Measurements from ENCODE around the gene OLFM4. TPM values are rescaled to one million over a fixed set of nuclear protein-coding genes. Genes with fewer than 3 reads are reported as not detected.
"Not testable (repeated sequence)": the region's sequence is repeated elsewhere in the genome, so short reads cannot be mapped to it uniquely, and the experiment has no call there.

OLFM4 gene
- total RNA-seq, 2 experiments from 2014 or later, result not detected

DNA sequence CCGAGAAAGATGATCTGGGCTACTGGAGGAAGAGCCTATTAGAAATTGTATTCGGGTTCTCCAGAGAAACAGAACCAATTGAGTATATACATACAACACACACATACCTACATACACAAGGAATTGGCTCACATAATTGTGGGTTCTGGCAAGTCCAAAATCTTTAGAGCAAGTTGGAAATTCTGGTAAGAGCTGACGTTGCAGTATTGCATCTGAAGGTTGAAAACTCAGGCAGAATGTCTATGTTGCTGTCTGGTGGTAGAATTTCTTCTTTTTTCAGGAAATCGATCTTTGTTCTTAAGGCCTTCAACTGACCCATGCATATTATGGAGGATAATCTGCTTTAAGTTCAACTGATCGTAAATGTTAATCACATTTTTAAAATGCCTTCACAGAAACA is 15.5 kb upstream of the OLFM4 start:
- no peak for DNase-seq
- POLR2A ChIA-PET, result no interaction called here
- Histone ChIP-seq H3K36me3 (ENCODE audit: insufficient read depth, low read length) (no peaks in the 10 kb centered on the region), H3K9me3 (ENCODE audit: control insufficient read depth in 1 of 2, insufficient read depth in 1 of 2, low read length in 2 of 2) (peaks cover 0 to 5% of the 10 kb centered on the region in 2 experiments), H3K4me1 (ENCODE audit: insufficient read depth, low read length) (no peaks in the 10 kb centered on the region), H3K27me3 (ENCODE audit: control insufficient read depth in 1 of 2, insufficient read depth in 2 of 2, low read length in 2 of 2) (peaks cover 0 to 3% of the 10 kb centered on the region in 2 experiments), H3K4me3 (ENCODE audit: low read length) (no peak overlapping the region), H3K27ac (ENCODE audit: low read depth in 1 of 2, low read length in 2 of 2) (no peak overlapping the region)
- CTCF ChIA-PET, result no interaction called here
- Mint-ChIP-seq H3K27ac (no peak overlapping the region), H3K4me1 (ENCODE audit: low read depth) (no peaks in the 10 kb centered on the region), H3K9me3 (no peaks in the 10 kb centered on the region), H3K4me3 (no peak overlapping the region), H3K27me3 (peaks cover 25% of the 10 kb centered on the region), H3K36me3 (ENCODE audit: low read depth) (no peaks in the 10 kb centered on the region)
- TF ChIP-seq, protein P1, sequence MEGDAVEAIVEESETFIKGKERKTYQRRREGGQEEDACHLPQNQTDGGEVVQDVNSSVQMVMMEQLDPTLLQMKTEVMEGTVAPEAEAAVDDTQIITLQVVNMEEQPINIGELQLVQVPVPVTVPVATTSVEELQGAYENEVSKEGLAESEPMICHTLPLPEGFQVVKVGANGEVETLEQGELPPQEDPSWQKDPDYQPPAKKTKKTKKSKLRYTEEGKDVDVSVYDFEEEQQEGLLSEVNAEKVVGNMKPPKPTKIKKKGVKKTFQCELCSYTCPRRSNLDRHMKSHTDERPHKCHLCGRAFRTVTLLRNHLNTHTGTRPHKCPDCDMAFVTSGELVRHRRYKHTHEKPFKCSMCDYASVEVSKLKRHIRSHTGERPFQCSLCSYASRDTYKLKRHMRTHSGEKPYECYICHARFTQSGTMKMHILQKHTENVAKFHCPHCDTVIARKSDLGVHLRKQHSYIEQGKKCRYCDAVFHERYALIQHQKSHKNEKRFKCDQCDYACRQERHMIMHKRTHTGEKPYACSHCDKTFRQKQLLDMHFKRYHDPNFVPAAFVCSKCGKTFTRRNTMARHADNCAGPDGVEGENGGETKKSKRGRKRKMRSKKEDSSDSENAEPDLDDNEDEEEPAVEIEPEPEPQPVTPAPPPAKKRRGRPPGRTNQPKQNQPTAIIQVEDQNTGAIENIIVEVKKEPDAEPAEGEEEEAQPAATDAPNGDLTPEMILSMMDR (IDR thresholded peaks at IDR 0.05), result no peak
- no peak for ATAC-seq (ENCODE audit: poor library complexity)
- intact Hi-C loops (cut with DNase I, micrococcal nuclease), result no loop called here

DNA sequence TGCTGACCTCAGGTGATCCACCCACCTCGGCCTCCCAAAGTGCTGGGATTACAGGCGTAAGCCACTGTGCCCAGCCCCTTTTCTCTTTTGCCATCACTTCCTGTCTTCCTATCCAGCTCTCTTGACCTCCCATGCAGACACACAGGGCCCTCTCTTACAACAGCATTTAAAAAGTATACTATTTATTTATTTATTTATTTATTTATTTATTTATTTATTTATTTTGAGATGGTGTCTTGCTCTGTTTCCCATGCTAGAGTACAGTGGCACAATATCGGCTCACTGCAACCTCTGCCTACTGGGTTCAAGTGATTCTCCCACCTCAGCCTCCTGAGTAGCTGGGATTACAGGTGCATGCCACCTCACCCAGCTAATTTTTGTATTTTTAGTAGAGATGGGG is 14.6 kb upstream of the OLFM4 start:
- H3K9me3 Mint-ChIP-seq; ATAC-seq (ENCODE audit: poor library complexity); H3K9me3 ChIP-seq (ENCODE audit: control insufficient read depth in 1 of 2, insufficient read depth in 1 of 2, low read length in 2 of 2); H3K4me1 ChIP-seq (ENCODE audit: insufficient read depth, low read length); CTCF ChIA-PET; POLR2A ChIA-PET; H3K36me3 Mint-ChIP-seq (ENCODE audit: low read depth); H3K4me3 Mint-ChIP-seq; H3K4me1 Mint-ChIP-seq (ENCODE audit: low read depth); DNase-seq; H3K27ac Mint-ChIP-seq; H3K4me3 ChIP-seq (ENCODE audit: low read length); H3K27me3 ChIP-seq (ENCODE audit: control insufficient read depth in 1 of 2, insufficient read depth in 2 of 2, low read length in 2 of 2); H3K27ac ChIP-seq (ENCODE audit: low read depth in 1 of 2, low read length in 2 of 2); intact Hi-C loops (cut with DNase I, micrococcal nuclease); H3K36me3 ChIP-seq (ENCODE audit: insufficient read depth, low read length): not testable (repeated sequence)
- H3K27me3 Mint-ChIP-seq, result peaks cover 24% of the 10 kb centered on the region

DNA sequence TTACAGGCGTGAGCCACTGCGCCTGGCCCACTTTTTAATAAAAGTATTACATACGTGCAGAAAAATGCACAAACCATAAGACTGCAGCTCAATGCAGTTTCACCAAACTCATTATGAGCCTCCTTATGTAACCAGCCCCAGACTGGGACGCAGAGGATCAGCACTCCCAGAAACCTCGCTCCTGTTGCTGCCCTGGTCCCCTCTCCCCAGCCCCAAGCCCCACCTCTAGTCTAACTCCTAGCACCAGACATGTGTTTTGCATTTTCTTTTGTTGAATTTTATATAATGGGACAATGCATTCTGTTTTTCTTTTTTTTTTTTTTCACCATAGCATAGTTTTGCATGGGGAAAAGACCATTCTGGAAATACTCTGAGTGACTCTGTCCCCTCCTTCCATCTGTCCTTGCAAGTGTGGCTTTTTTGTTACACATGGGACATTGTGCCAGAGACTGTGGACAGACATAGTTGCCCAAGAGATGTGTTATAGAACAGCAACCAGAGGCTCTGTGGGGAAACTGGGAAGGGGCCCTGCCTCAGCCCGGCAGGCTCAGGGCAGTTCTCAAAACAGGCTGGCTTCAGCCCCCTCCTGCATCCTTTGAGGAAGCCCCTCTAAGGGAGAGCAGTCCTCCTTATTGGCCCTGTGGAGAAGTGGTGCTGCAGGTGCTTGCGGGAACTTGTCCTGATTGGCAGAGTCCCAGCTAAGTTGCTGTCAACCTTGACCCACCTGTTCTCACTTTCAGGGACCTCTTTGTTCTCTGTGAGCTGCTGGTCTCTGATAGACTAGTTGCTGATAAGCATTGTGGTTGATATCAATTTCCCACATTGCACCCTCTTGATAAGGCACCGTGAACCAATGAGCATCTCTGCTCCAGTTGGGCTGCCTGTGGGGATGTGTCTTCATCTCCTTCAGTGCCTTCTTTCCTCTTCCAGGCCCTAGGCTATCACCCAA is 13.8 kb upstream of the OLFM4 start:
- Histone ChIP-seq H3K4me3 (ENCODE audit: low read length) (no peak overlapping the region), H3K4me1 (ENCODE audit: insufficient read depth, low read length) (no peaks in the 10 kb centered on the region), H3K9me3 (ENCODE audit: control insufficient read depth in 1 of 2, insufficient read depth in 1 of 2, low read length in 2 of 2) (peaks cover 0 to 5% of the 10 kb centered on the region in 2 experiments), H3K36me3 (ENCODE audit: insufficient read depth, low read length) (no peaks in the 10 kb centered on the region), H3K27me3 (ENCODE audit: control insufficient read depth in 1 of 2, insufficient read depth in 2 of 2, low read length in 2 of 2) (peaks cover 0 to 3% of the 10 kb centered on the region in 2 experiments), H3K27ac (ENCODE audit: low read depth in 1 of 2, low read length in 2 of 2) (no peak overlapping the region)
- peaks cover 24% of the 10 kb centered on the region for H3K27me3 Mint-ChIP-seq
- no peak overlapping the region for H3K27ac Mint-ChIP-seq
- no peaks in the 10 kb centered on the region for H3K9me3 Mint-ChIP-seq
- H3K4me3 Mint-ChIP-seq, result no peak overlapping the region
- no peak for DNase-seq
- intact Hi-C loops (cut with DNase I, micrococcal nuclease), result no loop called here
- ChIA-PET POLR2A (no interaction called here), CTCF (no interaction called here)
- no peaks in the 10 kb centered on the region for H3K36me3 Mint-ChIP-seq (ENCODE audit: low read depth)
- ATAC-seq (ENCODE audit: poor library complexity), result no peak
- TF ChIP-seq, protein P1 (IDR thresholded peaks at IDR 0.05), result no peak
- no peaks in the 10 kb centered on the region for H3K4me1 Mint-ChIP-seq (ENCODE audit: low read depth)

Measured in CD4-positive, alpha-beta T cell (primary cell).